Muscle layer of colon (tissue), 2 donors: ENCODE data around the gene ZFAND4.
"Not testable (repeated sequence)": the region's sequence is repeated elsewhere in the genome, so short reads cannot be mapped to it uniquely, and the experiment has no call there.

Source experiments
- H3K27ac ChIP-seq: one replicate; pipeline ENCODE4 v1.7.0; 2013; ENCODE audit warnings: low read depth, mild to moderate bottlenecking, low read length, moderate library complexity
- H3K27me3 ChIP-seq, 2 donors: one replicate each; pipeline ENCODE4 v1.7.0; 2013; ENCODE audit warnings: low read length in 2 of 2, mild to moderate bottlenecking in 2 of 2; ENCODE audit not compliant: insufficient read depth in 2 of 2, control insufficient read depth in 1 of 2
- H3K36me3 ChIP-seq: one replicate; pipeline ENCODE4 v1.7.0; 2013; ENCODE audit warnings: mild to moderate bottlenecking, low read length; ENCODE audit not compliant: insufficient read depth
- H3K4me1 ChIP-seq: one replicate; pipeline ENCODE4 v1.7.0; 2013; ENCODE audit warnings: mild to moderate bottlenecking, low read length; ENCODE audit not compliant: insufficient read depth
- H3K4me3 ChIP-seq, 2 donors: one replicate each; pipeline ENCODE4 v1.7.0; 2013; ENCODE audit warnings: low read length in 2 of 2, low read depth in 1 of 2, mild to moderate bottlenecking in 1 of 2, moderate library complexity in 1 of 2
- H3K9ac ChIP-seq: one replicate; pipeline ENCODE4 v1.7.0; 2013; ENCODE audit warnings: low read length
- H3K9me3 ChIP-seq: one replicate; pipeline ENCODE4 v1.7.0; 2013; ENCODE audit warnings: mild to moderate bottlenecking, low read length
- donor health status: abdominal sarcoma.
- donor health status: Adenocarcinoma of cecum.

The ZFAND4 gene

DNA sequence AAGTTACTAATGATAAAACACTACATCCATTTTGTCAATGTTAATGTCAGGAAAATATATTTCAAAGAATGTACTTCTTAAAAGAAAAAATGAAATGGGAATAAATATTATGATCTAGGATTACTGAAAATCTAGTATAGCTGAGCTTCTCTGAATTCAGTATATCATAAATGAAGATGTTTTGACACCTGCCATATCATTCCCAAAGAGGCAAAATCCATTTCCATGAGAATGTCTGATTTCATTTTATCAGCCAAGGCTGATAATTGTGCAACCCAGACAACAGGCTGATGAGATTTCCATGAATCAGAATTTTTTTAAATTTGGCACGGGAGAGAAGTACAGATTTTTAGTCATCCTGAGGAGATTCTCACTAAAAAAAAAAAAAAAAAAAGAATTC lies 32.5 kb downstream of the ZFAND4 start:
- H3K27ac ChIP-seq: no peak overlapping the region
- H3K36me3 ChIP-seq: no peaks in the 10 kb centered on the region
- no peaks in the 10 kb centered on the region for H3K4me1 ChIP-seq
- H3K27me3 ChIP-seq: no peaks in the 10 kb centered on the region
- H3K9me3 ChIP-seq: no peaks in the 10 kb centered on the region
- H3K4me3 ChIP-seq: no peak overlapping the region
- H3K9ac ChIP-seq: no peak overlapping the region

GRCh38 chr10:45627412-45628048 lies 45.0 kb downstream of the ZFAND4 start:
- no peak overlapping the region for H3K27ac ChIP-seq

GRCh38 chr10:45625879-45626278 lies 46.7 kb downstream of the ZFAND4 start:
- Histone ChIP-seq H3K27me3 (no peaks in the 10 kb centered on the region), H3K4me3 (no peak overlapping the region), H3K4me1 (no peaks in the 10 kb centered on the region), H3K9ac (no peak overlapping the region), H3K36me3 (peaks cover 19% of the 10 kb centered on the region), H3K9me3 (no peaks in the 10 kb centered on the region), H3K27ac (no peak overlapping the region)

More at GRCh38 chr10:45627412-45628048, 45.0 kb downstream of the ZFAND4 start:
- H3K9me3 ChIP-seq: no peaks in the 10 kb centered on the region
- peaks cover 19% of the 10 kb centered on the region for H3K36me3 ChIP-seq
- H3K4me3 ChIP-seq: no peak overlapping the region
- H3K9ac ChIP-seq: no peak overlapping the region
- no peaks in the 10 kb centered on the region for H3K27me3 ChIP-seq
- no peaks in the 10 kb centered on the region for H3K4me1 ChIP-seq

DNA sequence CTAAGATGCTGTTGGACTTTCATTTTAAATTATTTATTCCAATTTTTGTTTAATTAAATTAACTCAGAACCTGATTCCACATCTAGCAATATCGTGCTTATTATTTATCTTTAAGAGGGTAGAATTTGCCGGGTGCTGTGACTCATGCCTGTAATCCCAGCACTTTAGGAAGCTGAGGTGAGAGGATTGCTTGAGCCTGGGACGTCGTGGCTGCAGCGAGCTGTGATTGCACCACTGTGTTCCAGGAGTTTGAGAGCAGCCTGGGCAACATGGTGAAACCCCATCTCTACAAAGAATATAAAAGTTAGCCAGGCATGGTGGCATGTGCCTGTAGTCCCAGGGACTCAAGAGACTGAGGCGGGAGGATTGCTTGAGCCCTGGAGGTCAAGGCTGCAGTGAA lies 47.8 kb downstream of the ZFAND4 start:
- H3K9ac ChIP-seq: no peak overlapping the region
- H3K9me3 ChIP-seq: no peaks in the 10 kb centered on the region
- no peaks in the 10 kb centered on the region for H3K27me3 ChIP-seq
- H3K4me1 ChIP-seq: no peaks in the 10 kb centered on the region
- H3K4me3 ChIP-seq: no peak overlapping the region
- peaks cover 19% of the 10 kb centered on the region for H3K36me3 ChIP-seq
- no peak overlapping the region for H3K27ac ChIP-seq

- Histone ChIP-seq H3K4me3 (no peak overlapping the region), H3K27ac (no peak overlapping the region), H3K27me3 (no peaks in the 10 kb centered on the region), H3K4me1 (no peaks in the 10 kb centered on the region), H3K36me3 (peaks cover 20% of the 10 kb centered on the region), H3K9me3 (no peaks in the 10 kb centered on the region), H3K9ac (no peak overlapping the region)
Observed at GRCh38 chr10:45614869-45615268, 57.7 kb downstream of the ZFAND4 start.

DNA sequence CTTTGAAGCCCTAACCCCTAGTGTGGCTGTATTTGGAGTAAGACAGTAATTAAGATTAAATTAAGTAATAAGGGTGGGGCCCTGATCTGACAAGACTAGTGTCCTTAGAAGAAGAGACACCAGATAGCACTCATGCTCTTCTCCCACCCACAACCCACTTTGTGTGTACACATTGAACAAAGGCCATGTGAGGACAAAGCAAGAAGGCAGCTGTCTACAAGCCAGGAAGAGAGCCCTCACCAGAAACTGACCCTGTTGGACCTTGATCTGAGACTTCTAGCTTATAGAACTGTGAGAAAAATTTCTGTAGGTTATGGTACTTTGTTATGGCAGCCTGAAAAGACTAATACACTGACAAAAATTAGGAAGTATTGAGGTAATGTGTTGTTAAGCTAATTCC lies 59.8 kb downstream of the ZFAND4 start:
- Histone ChIP-seq H3K4me1 (no peaks in the 10 kb centered on the region), H3K9me3 (no peaks in the 10 kb centered on the region), H3K36me3 (peaks cover 21% of the 10 kb centered on the region), H3K4me3 (no peak overlapping the region), H3K27me3 (no peaks in the 10 kb centered on the region), H3K9ac (no peak overlapping the region), H3K27ac (no peak overlapping the region)

- Histone ChIP-seq H3K9ac (no peak overlapping the region), H3K4me3 (no peak overlapping the region), H3K36me3 (peaks cover 21% of the 10 kb centered on the region), H3K9me3 (no peaks in the 10 kb centered on the region), H3K27ac (no peak overlapping the region), H3K4me1 (no peaks in the 10 kb centered on the region), H3K27me3 (no peaks in the 10 kb centered on the region)
Observed at GRCh38 chr10:45608052-45608451, 64.5 kb downstream of the ZFAND4 start.

DNA sequence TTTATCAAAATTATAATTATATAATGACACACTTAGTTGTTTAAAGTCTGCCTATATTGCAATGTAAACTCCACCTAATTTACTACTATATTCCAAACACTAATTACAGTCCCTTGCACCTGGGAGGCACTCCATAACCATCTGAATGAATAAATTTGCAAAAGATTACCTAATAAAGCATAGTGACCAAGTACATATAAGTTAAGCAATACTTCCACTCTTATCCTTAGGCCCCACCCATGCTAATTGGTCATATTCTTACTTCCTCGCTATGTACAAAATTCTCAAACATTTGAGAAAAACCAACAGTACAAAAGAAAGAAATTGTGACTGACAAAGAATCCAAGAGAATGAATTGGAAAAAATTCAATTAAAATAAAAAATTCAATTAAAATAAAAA lies 65.3 kb downstream of the ZFAND4 start:
- Histone ChIP-seq H3K9ac (no peak overlapping the region), H3K27ac (no peak overlapping the region), H3K9me3 (no peaks in the 10 kb centered on the region), H3K4me1 (no peaks in the 10 kb centered on the region), H3K4me3 (no peak overlapping the region), H3K36me3 (peaks cover 13% of the 10 kb centered on the region), H3K27me3 (no peaks in the 10 kb centered on the region)

GRCh38 chr10:45602836-45603235 lies 69.7 kb downstream of the ZFAND4 start:
- no peaks in the 10 kb centered on the region for H3K4me1 ChIP-seq
- no peak overlapping the region for H3K9ac ChIP-seq
- H3K4me3 ChIP-seq: no peak overlapping the region
- H3K36me3 ChIP-seq: no peaks in the 10 kb centered on the region
- H3K9me3 ChIP-seq: no peaks in the 10 kb centered on the region
- H3K27me3 ChIP-seq: peaks cover 4 to 8% of the 10 kb centered on the region in 2 donors
- no peak overlapping the region for H3K27ac ChIP-seq

GRCh38 chr10:45602082-45602730 lies 70.4 kb downstream of the ZFAND4 start:
- no peaks in the 10 kb centered on the region for H3K36me3 ChIP-seq
- no peaks in the 10 kb centered on the region for H3K4me1 ChIP-seq
- H3K4me3 ChIP-seq: no peak overlapping the region
- H3K27ac ChIP-seq: no peak overlapping the region
- H3K9ac ChIP-seq: no peak overlapping the region
- no peaks in the 10 kb centered on the region for H3K9me3 ChIP-seq
- H3K27me3 ChIP-seq: peaks cover 4 to 8% of the 10 kb centered on the region in 2 donors

- not testable (repeated sequence) for H3K4me1 ChIP-seq, H3K27ac ChIP-seq, H3K9ac ChIP-seq, H3K36me3 ChIP-seq, H3K4me3 ChIP-seq, H3K27me3 ChIP-seq, H3K9me3 ChIP-seq
Observed at GRCh38 chr10:45601254-45601930, 71.2 kb downstream of the ZFAND4 start.
